Measurements from ENCODE around the gene MED7. TPM values are rescaled to one million over a fixed set of nuclear protein-coding genes. Genes with fewer than 3 reads are reported as not detected.

The MED7 gene
- total RNA-seq, 2 donors from 2014 or later: 14.8 to 19.1 TPM

DNA sequence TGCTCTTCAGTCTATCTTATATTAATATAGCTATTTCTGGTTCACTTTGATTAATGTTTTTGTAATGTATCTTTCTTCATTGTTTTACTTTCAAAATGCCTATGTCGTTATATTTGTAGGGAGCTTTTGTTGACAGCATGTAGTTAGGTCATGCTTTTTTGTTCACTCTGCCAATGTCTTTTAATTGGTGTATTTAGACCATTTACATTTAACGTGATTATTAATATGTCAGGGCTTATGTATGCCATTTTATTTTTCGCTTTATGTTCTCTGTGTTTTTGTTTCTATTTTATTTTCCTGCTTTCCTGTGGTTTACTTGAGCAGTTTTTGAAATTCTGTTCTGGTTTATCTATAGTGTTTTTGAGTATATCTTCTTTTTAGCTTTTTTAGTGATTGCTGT is 12.6 kb upstream of the MED7 start:
- TF ChIP-seq, protein P1, sequence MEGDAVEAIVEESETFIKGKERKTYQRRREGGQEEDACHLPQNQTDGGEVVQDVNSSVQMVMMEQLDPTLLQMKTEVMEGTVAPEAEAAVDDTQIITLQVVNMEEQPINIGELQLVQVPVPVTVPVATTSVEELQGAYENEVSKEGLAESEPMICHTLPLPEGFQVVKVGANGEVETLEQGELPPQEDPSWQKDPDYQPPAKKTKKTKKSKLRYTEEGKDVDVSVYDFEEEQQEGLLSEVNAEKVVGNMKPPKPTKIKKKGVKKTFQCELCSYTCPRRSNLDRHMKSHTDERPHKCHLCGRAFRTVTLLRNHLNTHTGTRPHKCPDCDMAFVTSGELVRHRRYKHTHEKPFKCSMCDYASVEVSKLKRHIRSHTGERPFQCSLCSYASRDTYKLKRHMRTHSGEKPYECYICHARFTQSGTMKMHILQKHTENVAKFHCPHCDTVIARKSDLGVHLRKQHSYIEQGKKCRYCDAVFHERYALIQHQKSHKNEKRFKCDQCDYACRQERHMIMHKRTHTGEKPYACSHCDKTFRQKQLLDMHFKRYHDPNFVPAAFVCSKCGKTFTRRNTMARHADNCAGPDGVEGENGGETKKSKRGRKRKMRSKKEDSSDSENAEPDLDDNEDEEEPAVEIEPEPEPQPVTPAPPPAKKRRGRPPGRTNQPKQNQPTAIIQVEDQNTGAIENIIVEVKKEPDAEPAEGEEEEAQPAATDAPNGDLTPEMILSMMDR (conservative IDR thresholded peaks at IDR 0.05): no peak
- Mint-ChIP-seq H3K27ac (no peak overlapping the region), H3K9me3 (no peaks in the 10 kb centered on the region)

DNA sequence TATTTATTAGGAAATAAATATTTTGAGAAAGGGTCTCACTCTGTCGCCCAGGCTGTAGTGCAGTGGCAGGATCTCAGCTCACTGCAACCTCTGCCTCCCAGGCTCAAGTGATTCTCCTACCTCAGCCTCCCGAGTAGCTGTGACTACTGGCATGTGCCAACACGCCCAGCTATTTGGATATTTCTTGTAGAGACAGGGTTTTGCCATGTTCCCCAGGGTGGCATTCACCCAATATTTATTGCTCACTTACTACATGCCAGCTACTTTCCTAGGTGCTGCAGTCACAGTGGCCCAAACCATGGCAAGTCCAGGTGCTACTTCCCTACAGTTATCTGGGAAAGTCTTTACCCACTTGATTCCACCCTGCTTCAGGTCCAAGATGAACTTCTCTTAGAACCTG is 8.3 kb upstream of the MED7 start:
- H3K4me3 ChIP-seq (ENCODE audit: low read length): no peak overlapping the region
- H3K27ac ChIP-seq (ENCODE audit: low read depth, low read length): no peak overlapping the region
- Mint-ChIP-seq H3K9me3 (no peaks in the 10 kb centered on the region), H3K4me3 (no peak overlapping the region), H3K4me1 (peaks cover 7% of the 10 kb centered on the region), H3K27ac (no peak overlapping the region), H3K36me3 (ENCODE audit: low read depth) (no peaks in the 10 kb centered on the region), H3K27me3 (ENCODE audit: insufficient read depth) (no peaks in the 10 kb centered on the region)
- no peak for DNase-seq
- no peaks in the 10 kb centered on the region for H3K27me3 ChIP-seq (ENCODE audit: control insufficient read depth, insufficient read depth, low read length, poor library complexity, severe bottlenecking)
- no peaks in the 10 kb centered on the region for H3K4me1 ChIP-seq (ENCODE audit: control insufficient read depth, insufficient read depth, low read length)
- TF ChIP-seq, protein P1 (conservative IDR thresholded peaks at IDR 0.05): no peak
- 75 to 92% methylated on average over 1 to 3 of the region's 3 CpGs for WGBS, 2 experiments (ENCODE audit: insufficient coverage in 1 of 2, insufficient read length in 1 of 2)
- H3K9ac ChIP-seq (ENCODE audit: extremely low read depth, low read length, poor library complexity, severe bottlenecking): no peak overlapping the region
- H3K36me3 ChIP-seq (ENCODE audit: control insufficient read depth, insufficient read depth, low read length): no peaks in the 10 kb centered on the region
- no peaks in the 10 kb centered on the region for H3K9me3 ChIP-seq (ENCODE audit: control insufficient read depth, low read length)

More for the DNA sequence above, 12.6 kb upstream of the MED7 start:
- DNase-seq: no peak
- H3K27me3 ChIP-seq (ENCODE audit: control insufficient read depth, insufficient read depth, low read length, poor library complexity, severe bottlenecking): no peaks in the 10 kb centered on the region
- no peaks in the 10 kb centered on the region for H3K4me1 ChIP-seq (ENCODE audit: control insufficient read depth, insufficient read depth, low read length)
- 92% methylated on average over 3 of the region's 3 CpGs; no CpG with 5 or more reads in 1 of the 2 experiments for WGBS, 2 experiments (ENCODE audit: insufficient coverage in 1 of 2, insufficient read length in 1 of 2)
- no peak overlapping the region for H3K27ac ChIP-seq (ENCODE audit: low read depth, low read length)
- H3K36me3 ChIP-seq (ENCODE audit: control insufficient read depth, insufficient read depth, low read length): no peaks in the 10 kb centered on the region
- Mint-ChIP-seq H3K36me3 (ENCODE audit: low read depth) (no peaks in the 10 kb centered on the region), H3K4me3 (no peak overlapping the region), H3K27me3 (ENCODE audit: insufficient read depth) (no peaks in the 10 kb centered on the region), H3K4me1 (peaks cover 2% of the 10 kb centered on the region)
- no peak overlapping the region for H3K4me3 ChIP-seq (ENCODE audit: low read length)
- H3K9ac ChIP-seq (ENCODE audit: extremely low read depth, low read length, poor library complexity, severe bottlenecking): no peak overlapping the region
- no peaks in the 10 kb centered on the region for H3K9me3 ChIP-seq (ENCODE audit: control insufficient read depth, low read length)

DNA sequence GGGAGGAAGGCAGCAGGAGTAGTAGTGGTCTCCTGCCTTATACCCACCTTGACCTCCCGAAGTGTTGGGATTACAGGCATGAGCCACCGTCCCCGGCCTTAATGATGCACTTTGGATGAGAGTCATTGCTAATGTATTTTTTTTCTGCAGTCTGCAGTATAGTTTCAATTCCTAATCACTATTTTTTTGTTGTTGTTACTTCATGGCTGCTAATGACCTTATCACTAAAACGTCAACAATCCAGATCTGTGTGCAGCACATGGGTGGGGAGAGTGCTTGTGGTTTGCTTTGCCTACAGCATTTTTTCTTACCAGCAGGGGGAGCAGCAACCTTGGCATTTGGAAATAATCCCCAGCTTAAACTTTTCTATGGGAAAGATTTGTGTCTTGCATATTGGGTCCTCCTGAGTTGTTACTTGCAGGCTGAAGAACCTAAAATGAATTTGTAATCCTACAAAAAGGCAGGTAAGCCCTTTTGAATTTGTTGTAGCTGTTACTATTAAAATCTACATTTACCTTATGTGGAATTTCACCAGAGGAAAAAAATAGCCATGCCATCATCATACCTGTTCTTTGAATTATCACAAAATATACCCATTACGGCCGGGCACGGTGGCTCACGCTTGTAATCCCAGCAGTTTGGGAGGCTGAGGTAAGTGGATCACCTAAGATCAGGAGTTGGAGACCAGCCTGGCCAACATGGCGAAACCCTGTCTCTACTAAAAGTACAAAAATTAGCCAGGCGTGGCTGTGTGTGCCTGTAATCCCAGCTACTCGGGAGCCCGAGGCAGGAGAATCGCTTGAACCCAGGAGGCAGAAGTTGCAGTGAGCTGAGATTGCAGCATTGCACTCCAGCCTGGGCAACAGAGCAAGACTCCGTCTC is 6.3 kb upstream of the MED7 start:
- Histone ChIP-seq H3K4me3 (ENCODE audit: low read length) (no peak overlapping the region), H3K27ac (ENCODE audit: low read depth, low read length) (no peak overlapping the region), H3K9ac (ENCODE audit: extremely low read depth, low read length, poor library complexity, severe bottlenecking) (no peak overlapping the region), H3K36me3 (ENCODE audit: control insufficient read depth, insufficient read depth, low read length) (no peaks in the 10 kb centered on the region), H3K27me3 (ENCODE audit: control insufficient read depth, insufficient read depth, low read length, poor library complexity, severe bottlenecking) (no peaks in the 10 kb centered on the region), H3K4me1 (ENCODE audit: control insufficient read depth, insufficient read depth, low read length) (no peaks in the 10 kb centered on the region), H3K9me3 (ENCODE audit: control insufficient read depth, low read length) (no peaks in the 10 kb centered on the region)
- H3K9me3 Mint-ChIP-seq: no peaks in the 10 kb centered on the region
- no peak overlapping the region for H3K27ac Mint-ChIP-seq
- DNase-seq: peak; percentile 89
- TF ChIP-seq, protein P1 (conservative IDR thresholded peaks at IDR 0.05): peak; percentile 92
- H3K4me3 Mint-ChIP-seq: no peak overlapping the region
- H3K4me1 Mint-ChIP-seq: peaks cover 9% of the 10 kb centered on the region
- no peaks in the 10 kb centered on the region for H3K36me3 Mint-ChIP-seq (ENCODE audit: low read depth)
- whole genome bisulfite sequencing, 2 experiments (ENCODE audit: insufficient coverage in 1 of 2, insufficient read length in 1 of 2): 90 to 92% methylated on average over 10 to 14 of the region's 14 CpGs
- H3K27me3 Mint-ChIP-seq (ENCODE audit: insufficient read depth): peaks cover 2% of the 10 kb centered on the region

All from endodermal cell (in vitro differentiated cells).